Natural killer cell (primary cell): ENCODE results near the gene DPP4. TPM values are rescaled to one million over a fixed set of nuclear protein-coding genes. Genes with fewer than 3 reads are reported as not detected.

Experiments
- ATAC-seq, 3 donors: fragments of 150-1000 bp in 2 of 3; fragments of 200-7000 bp in 1 of 3; cut with Tn5 transposase; 1 replicate in 1 of 3; 2 replicates in 2 of 3; pipeline ENCODE4 v1.10.0; 2021; ENCODE audit warnings: mild to moderate bottlenecking in 2 of 3, moderate library complexity in 2 of 3
- DNase-seq, 2 donors: peaks; one replicate each; pipeline versions ENCODE4 v3.0.0 to v3.0.0-alpha.2; 2013 to 2021; ENCODE audit warnings: mixed read lengths in 1 of 2
- H3K27ac ChIP-seq: one replicate; pipeline ENCODE4 v1.5.1; 2013; ENCODE audit warnings: mild to moderate bottlenecking, low read length
- H3K27me3 ChIP-seq: one replicate; pipeline ENCODE4 v1.6.1; 2013; ENCODE audit warnings: low read length; ENCODE audit not compliant: control insufficient read depth, insufficient read depth
- H3K36me3 ChIP-seq: one replicate; pipeline ENCODE4 v1.6.1; 2013; ENCODE audit warnings: low read length; ENCODE audit not compliant: control insufficient read depth, insufficient read depth
- H3K4me1 ChIP-seq: one replicate; pipeline ENCODE4 v1.6.1; 2013; ENCODE audit warnings: low read length; ENCODE audit not compliant: control insufficient read depth, insufficient read depth
- H3K4me3 ChIP-seq: one replicate; pipeline ENCODE4 v1.5.1; 2013; ENCODE audit warnings: low read length
- H3K9me3 ChIP-seq: one replicate; pipeline ENCODE4 v1.6.1; 2013; ENCODE audit warnings: low read length; ENCODE audit not compliant: control insufficient read depth, insufficient read depth
- H3K27ac Mint-ChIP-seq, 2 donors: one replicate each; pipeline ENCODE4 v1.8.0; 2022; ENCODE audit warnings: mild to moderate bottlenecking in 2 of 2, mixed read lengths in 2 of 2, moderate library complexity in 1 of 2
- H3K27me3 Mint-ChIP-seq, 2 donors: one replicate each; pipeline ENCODE4 v1.8.0; 2022; ENCODE audit warnings: low read depth in 2 of 2, mixed read lengths in 2 of 2
- H3K36me3 Mint-ChIP-seq: one replicate; pipeline ENCODE4 v1.8.0; 2022; ENCODE audit warnings: mixed read lengths
- H3K4me1 Mint-ChIP-seq, 2 donors: one replicate each; pipeline ENCODE4 v1.8.0; 2022; ENCODE audit warnings: mixed read lengths in 2 of 2
- H3K4me3 Mint-ChIP-seq: one replicate; pipeline ENCODE4 v1.8.0; 2022; ENCODE audit warnings: mild to moderate bottlenecking, moderate library complexity, mixed read lengths
- H3K9me3 Mint-ChIP-seq, 2 donors: one replicate each; pipeline ENCODE4 v1.8.0; 2022; ENCODE audit warnings: mixed read lengths in 2 of 2
- CTCF ChIP-seq: fragments of 200-600 bp; IDR thresholded peaks from one replicate; pipeline ENCODE4 v1.8.0; 2022; ENCODE audit warnings: antibody characterized with exemption
- WGBS: methylation state at CpG from one replicate; pipeline ENCODE4 v1.1.7; 2013; ENCODE audit warnings: missing lambda C conversion rate; ENCODE audit not compliant: insufficient coverage; 5-methylcytosine and 5-hydroxymethylcytosine counted together
- intact Hi-C: fragments of 100-400 bp; cut with micrococcal nuclease; formaldehyde crosslinking; loops from one replicate; pipeline ENCODE4 v1.14.2; 2022
- total RNA-seq, 4 donors: library from RNA; stranded (reverse); fragments of 120-200 nt in 1 of 4; gene quantifications; one replicate each; pipeline versions ENCODE4 v1.2.3 to v1.2.4, GENCODE V29; 2013 to 2022

DPP4 gene
- total RNA-seq, 3 donors from 2014 or later (not counting 1 experiment from before 2014, with no cell fraction given), result 1.8 to 2.3 (median 1.8) TPM

DNA sequence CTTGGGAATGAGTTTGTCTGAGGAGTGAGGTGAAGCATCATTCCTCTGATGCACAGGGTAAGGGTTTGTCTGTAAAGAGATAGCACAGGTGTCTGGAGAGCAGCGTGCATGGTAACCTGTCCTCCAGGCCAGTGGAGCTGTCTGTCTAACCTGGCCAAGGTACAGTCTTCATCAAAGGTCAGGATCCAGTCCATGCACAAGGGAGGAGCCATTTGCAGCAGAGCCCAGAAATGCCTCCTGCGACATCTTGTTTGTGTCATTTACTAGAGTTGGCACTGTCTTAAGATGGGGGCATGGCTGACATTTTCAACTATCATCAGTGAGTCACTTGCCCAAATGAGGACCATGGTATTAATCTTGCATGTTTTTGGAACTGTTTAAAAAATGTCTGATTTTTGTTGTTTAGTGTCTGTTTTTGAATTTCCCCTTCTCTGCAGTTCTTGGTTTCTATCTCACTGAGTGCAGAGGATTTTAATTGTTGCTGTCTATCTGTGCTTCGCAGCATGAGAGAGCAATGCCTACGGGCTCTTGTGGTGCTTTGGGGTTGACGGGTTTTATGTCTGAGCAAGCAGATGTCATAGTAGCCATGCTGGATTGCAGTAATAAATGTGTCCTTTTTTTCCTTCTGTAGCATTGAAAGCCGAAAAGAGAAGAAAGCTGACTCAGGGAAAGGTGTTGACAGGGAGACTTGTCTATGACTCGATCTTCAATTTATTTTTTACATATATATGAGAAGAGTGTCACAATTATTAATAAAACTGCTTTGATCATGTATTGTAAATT, 91.3 kb downstream of the DPP4 start:
- Mint-ChIP-seq H3K27me3 (no peaks in the 10 kb centered on the region), H3K4me3 (no peak overlapping the region), H3K9me3 (no peaks in the 10 kb centered on the region), H3K27ac (no peak overlapping the region), H3K4me1 (peaks cover 5% of the 10 kb centered on the region in 2 donors), H3K36me3 (no peaks in the 10 kb centered on the region)
- H3K36me3 ChIP-seq, result no peaks in the 10 kb centered on the region
- DNase-seq (no peak), ATAC-seq (no peak)
- H3K27ac ChIP-seq, result no peak overlapping the region
- intact Hi-C loops, result no loop called here
- no peaks in the 10 kb centered on the region for H3K9me3 ChIP-seq
- no peaks in the 10 kb centered on the region for H3K27me3 ChIP-seq
- WGBS, result 90% methylated on average over 5 of the region's 7 CpGs
- no peak overlapping the region for H3K4me3 ChIP-seq
- H3K4me1 ChIP-seq, result peaks cover 3% of the 10 kb centered on the region
- no peak for TF ChIP-seq CTCF

DNA sequence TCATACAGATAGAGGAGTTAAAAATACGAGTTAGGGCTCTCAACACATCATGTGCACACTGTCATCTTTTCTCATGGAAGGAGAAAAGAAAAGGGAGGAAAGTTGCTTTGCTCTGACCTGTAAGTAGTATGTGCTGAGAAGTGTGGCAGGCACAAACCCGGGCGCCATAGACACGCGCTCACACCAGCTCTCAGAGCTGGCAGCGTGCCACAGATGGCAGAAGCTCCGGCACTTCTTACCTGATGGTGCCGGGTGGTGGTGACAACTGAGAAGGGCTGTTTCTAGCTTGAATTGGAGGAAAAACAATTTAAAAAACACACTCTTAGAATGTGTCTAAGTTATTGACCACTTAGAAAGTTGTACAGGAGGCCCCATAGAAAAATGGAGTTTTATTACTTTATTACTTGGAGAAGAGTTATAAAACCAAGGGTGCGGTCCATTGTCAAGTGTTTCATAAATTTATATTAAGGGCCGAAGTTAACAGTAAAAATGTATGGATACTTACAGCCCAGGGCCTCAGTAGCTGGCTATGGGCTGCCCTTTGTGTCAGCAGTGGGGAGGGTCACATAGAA, 92.2 kb downstream of the DPP4 start:
- H3K4me1 Mint-ChIP-seq, result peaks cover 5% of the 10 kb centered on the region in 2 donors
- H3K4me1 ChIP-seq, result peaks cover 3% of the 10 kb centered on the region
- H3K36me3 Mint-ChIP-seq, result no peaks in the 10 kb centered on the region
- no peak overlapping the region for H3K4me3 ChIP-seq
- no peak for ATAC-seq
- intact Hi-C loops, result no loop called here
- no peaks in the 10 kb centered on the region for H3K9me3 ChIP-seq
- 93% methylated on average over 10 of the region's 10 CpGs for WGBS
- peak in 1 of 2 donors; percentile 27 for DNase-seq
- H3K27ac ChIP-seq, result no peak overlapping the region
- TF ChIP-seq CTCF, result no peak
- H3K27me3 Mint-ChIP-seq, result no peaks in the 10 kb centered on the region
- H3K27ac Mint-ChIP-seq, result no peak overlapping the region
- H3K9me3 Mint-ChIP-seq, result no peaks in the 10 kb centered on the region
- no peaks in the 10 kb centered on the region for H3K36me3 ChIP-seq
- no peak overlapping the region for H3K4me3 Mint-ChIP-seq
- H3K27me3 ChIP-seq, result no peaks in the 10 kb centered on the region

- Mint-ChIP-seq H3K36me3 (no peaks in the 10 kb centered on the region), H3K27me3 (no peaks in the 10 kb centered on the region), H3K4me1 (peaks cover 5% of the 10 kb centered on the region in 2 donors), H3K4me3 (no peak overlapping the region), H3K27ac (no peak overlapping the region), H3K9me3 (no peaks in the 10 kb centered on the region)
- no peaks in the 10 kb centered on the region for H3K9me3 ChIP-seq
- no peak for DNase-seq
- H3K4me1 ChIP-seq, result peaks cover 3% of the 10 kb centered on the region
- ATAC-seq, result no peak
- H3K4me3 ChIP-seq, result no peak overlapping the region
- H3K36me3 ChIP-seq, result no peaks in the 10 kb centered on the region
- WGBS, result no CpG with 5 or more reads among the region's 1 CpG
- TF ChIP-seq CTCF, result no peak
- intact Hi-C loops, result no loop called here
- H3K27me3 ChIP-seq, result no peaks in the 10 kb centered on the region
- no peak overlapping the region for H3K27ac ChIP-seq
These were observed 93.0 kb downstream of the DPP4 start for GRCh38 chr2:161980976-161981375.
